Hippocampal formation (tissue), 2 donors: ENCODE measurements around the gene DUSP8.
"Not testable (repeated sequence)": the region's sequence is repeated elsewhere in the genome, so short reads cannot be mapped to it uniquely, and the experiment has no call there.

ENCODE experiments used
- DNase-seq, 2 donors: peaks; one replicate each; lab custom pipeline; 2025; lab: John Stamatoyannopoulos, UW

DUSP8 gene

DNA sequence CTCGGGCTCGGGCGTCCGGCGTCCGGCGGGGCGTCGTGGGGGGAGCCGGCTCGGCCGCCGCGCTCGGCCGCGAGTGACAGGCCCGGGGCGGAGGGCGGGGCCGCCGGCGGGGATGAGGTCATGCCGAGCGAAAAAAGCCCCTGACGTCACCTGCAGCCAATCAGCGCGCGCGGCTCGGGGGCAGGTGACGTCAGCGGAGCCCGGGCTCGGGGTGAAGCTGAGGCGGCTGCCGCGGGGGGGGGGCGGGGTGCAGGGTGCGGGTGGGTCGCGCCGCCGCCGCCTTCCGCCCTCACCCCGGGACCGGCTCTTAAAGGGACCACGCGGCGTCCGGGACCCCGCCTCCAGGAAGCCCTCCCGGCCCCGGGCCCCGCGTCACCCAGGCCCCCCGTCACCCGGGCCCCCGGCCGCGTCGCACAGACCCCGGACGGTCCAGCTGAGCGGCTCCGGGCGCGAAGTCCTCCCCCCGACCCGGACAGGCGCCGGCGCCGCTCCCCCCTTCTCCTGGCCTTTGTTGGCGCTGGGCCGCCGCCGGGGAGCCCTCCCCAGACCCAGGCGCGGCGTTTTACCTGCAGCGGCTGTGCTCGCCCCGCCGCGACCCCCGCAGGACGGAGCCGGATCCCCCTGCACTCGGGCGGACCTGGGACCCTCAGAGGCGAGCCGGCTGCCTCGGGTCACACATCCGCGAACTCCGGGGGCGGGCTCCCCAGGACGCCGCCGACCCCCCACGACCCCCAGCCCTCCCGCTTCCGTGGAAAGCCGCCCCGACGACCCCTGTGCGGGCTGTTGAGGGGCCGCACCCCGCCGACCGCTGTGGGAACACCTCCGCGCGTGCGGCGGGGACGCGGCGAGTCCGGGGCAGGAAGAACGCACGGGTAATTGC is at the start of gene DUSP8:
Gene DUSP8, minus strand, starts transcription at position 75 of the 880 bp plus-strand sequence. CDS start 6,445 bp downstream, outside the sequence.
- DNase-seq = peak; percentile 79 to 82

DNA sequence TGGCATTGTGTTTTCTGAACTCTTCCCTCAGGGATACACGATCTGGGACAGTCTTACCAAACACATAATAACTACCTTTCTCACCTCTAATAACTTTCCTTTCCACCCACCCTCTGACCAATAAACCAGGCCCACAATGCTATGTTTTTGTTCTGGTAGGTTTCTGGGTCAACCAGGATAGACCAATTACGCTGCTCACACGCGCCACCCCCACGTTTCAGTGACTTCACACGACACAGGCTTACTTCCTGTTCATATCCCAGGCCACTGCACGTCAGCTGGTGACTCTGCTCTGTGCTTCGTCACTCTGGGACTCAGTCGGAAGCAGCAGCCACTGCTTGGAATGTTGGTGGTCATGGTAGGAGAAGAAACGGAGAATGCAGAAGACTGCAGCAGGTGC is 47.4 kb upstream of the DUSP8 start:
- no peak for DNase-seq

- DNase-seq = no peak
These were observed 46.2 kb upstream of the DUSP8 start for GRCh38 chr11:1618231-1618630.

DNA sequence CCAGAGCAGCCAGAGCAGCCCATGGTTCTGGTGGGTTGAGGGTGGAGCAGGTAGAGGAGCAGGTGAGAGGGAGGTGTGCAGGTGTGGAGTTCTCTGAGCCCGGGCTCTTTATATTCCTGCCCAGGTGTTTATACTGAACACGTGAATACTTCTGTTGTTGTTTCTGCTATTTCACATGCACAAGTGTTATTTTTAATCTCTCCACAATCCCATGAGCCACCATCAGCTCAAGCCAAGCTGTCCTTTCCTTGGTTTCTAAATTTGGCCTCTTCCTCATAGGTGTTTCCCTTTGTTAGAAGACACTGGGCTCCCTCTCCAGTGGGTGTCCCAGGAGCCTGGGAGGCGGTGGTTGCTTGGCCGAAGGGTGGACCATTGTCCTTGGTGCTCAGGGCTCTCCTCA is 36.3 kb upstream of the DUSP8 start, which contains the start of gene KRTAP5-3:
Gene KRTAP5-3, minus strand, starts transcription at position 101 of the 400 bp plus-strand sequence. Its CDS starts 78 bp downstream, at position 23.
- DNase-seq = no peak

DNA sequence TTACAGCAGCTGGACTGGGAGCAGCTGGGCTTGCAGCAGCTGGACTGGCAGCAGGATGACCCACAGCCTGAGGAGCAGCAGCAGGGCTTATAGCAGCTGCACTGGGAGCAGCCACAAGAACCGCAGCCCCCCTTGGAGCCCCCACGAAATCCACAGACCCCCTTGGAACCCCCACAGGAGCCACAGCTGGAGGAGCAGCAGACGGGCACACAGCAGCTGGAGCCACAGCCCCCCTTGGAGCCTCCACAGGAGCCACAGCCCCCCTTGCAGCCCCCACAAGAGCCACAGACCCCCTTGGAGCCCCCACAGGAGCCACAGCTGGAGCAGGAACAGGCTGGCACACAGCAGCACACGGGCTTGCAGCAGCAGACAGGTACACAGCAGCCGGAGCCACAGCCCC is 35.8 kb upstream of the DUSP8 start:
- DNase-seq = not testable (repeated sequence)

DNA sequence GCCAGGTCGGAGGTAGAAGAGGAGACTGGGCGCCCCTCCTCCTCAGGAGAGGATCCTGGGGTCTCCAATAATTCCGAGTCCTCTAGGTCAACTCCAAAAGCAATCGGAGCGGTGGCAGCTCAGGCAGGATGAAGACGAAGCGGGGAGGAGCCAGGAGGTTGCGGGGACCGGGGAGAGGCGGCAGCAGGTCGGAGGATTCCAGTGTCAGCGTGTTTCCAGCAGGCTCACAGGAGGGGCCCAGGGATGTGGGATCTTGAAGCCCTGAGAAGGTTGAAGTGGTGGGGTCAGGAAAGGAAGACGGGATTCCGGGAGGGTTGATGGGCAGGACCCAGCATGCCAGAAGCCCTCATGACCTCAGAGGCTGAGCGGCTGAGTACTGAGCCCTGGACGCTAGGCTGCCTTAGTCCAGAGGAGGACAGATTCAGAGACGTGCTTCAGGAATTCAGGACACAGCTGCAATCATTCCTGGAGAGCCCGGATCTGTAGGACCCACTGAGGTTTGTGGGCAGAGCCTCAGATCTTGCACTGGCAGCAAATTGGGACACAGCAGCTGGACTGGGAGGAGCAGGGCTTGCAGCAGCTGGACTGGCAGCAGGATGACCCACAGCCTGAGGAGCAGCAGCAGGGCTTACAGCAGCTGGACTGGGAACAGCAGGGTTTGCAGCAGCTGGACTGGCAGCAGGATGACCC is 35.2 kb upstream of the DUSP8 start:
- not testable (repeated sequence) for DNase-seq

- DNase-seq = not testable (repeated sequence)
These were observed 33.9 kb upstream of the DUSP8 start for GRCh38 chr11:1605923-1606322.

- no peak for DNase-seq
These were observed 32.6 kb upstream of the DUSP8 start for GRCh38 chr11:1604711-1605110.

DNA sequence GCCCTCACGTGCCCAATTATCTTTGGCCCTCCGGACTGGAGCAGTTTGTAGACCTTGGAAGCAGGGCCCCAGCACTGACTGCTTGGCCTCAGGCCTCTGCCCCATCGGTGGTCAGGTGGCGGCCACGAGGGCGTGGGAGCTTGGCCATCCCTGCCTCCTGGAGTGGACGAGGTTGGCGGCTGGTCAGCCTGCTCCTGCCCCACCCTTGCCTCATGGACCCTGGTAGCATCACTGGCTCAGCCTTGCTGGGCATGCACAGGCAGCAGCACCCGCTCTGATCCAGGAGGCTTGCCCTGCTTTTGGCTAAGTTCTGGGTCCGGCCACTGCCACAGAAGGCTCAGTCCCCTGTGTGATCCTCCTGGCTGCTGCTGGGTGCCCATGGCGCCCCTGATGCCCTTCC is 32.1 kb upstream of the DUSP8 start:
- no peak for DNase-seq

DNA sequence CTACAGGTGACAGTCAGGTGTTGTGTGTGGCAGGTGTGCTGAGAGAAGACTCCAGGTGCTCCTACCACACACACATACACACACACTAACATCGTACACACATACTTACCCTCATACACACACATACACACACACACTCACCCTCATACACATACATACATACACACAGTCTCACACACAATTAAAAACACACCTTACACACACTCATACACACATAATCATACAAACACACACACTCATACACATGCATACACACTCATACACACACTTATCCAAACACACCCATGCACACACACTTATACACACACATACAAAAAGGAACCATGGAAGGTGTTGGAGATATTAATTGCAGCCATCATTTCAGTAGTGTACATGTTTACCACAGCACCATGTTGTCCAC is 31.6 kb upstream of the DUSP8 start:
- no peak for DNase-seq

GRCh38 chr11:1601663-1602062 is 29.6 kb upstream of the DUSP8 start:
- not testable (repeated sequence) for DNase-seq

DNA sequence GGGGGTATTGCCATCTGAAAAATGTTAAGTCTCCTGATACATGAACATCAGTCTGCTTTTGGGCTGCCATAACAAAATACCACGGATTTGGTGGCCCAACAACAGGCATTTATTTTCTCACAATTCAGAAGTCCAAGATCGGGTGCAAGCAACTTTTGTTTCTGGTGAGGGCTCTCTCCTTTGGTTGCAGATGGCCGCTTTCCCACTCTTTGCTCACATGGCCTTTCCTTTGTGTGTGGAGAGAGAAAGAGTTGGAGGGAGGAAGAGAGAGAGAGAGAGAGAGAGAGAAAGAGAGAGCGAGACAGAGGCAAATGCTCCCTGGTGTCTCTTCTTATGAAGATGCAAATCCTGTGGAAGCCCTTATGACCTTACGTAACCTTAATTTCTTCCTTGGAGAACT is 28.6 kb upstream of the DUSP8 start:
- no peak for DNase-seq

- no peak for DNase-seq
These were observed 26.7 kb upstream of the DUSP8 start for GRCh38 chr11:1598816-1599215.

DNA sequence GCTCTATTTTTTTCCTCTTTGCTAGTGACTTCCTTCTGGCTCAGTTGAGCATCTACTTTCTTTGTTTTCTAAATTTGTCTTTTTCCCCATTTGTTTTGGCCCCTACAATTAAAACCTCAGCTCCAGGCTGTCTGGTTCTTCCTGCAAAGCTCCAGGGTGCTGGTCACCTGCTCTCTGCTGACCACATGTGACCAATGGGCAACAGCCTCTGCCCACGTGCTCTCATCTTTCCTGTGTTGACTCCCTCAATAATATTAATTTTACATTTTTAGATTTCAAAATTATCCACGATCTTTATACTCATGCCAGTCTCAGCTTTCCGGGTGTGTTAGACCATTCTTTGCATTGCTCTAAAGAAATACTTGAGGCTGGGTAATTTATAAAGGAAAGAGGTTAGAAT is 26.3 kb upstream of the DUSP8 start:
- DNase-seq = not testable (repeated sequence)

DNA sequence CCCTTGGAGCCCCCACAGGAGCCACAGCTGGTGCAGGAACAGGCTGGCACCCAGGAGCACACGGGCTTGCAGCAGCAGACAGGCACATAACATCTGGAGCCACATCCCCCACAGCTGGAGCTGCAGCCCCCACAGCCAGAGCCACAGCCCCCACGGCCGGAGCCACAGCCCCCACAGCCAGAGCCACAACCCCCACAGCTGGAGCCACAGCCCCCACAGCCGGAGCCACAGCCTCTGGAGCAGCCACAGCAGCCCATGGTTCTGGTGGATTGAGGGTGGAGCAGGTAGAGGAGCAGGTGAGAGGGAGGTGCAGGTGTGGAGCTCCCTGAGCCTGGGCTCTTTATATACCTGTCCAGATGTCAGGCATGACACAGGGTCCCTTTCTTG is 25.9 kb upstream of the DUSP8 start, which contains the start of gene KRTAP5-2:
Gene KRTAP5-2, minus strand, starts transcription at position 301 of the 387 bp plus-strand sequence. Its CDS starts 44 bp downstream, at position 257.
- no peak for DNase-seq

DNA sequence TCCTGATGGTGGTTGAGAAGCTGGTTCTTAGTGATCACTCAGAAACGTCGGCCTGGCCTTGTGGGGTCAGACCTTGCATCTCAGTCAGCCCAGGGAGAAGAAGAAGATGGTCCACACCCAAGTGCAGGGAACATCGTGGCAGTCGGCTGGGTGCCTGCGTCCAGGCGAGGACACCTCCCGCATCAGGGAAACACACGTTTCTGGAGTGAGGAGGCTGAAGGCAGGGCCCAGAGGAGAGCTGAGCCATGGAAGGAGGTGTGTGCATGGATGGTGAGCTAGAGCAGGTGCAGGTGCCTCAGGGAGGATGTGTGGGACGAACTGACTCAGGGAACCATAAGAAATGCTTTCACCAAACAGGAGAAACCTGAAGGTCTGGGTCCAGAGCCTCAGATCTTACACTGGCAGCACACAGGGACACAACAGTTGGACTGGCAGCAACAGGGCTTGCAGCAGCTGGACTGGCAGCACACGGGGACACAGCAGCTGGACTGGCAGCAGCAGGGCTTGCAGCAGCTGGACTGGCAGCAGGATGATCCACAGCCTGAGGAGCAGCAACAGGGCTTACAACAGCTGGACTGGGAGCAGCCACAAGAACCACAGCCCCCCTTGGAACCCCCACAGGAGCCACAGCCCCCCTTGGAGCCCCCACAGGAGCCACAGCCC is 25.4 kb upstream of the DUSP8 start:
- DNase-seq = no peak

- DNase-seq = not testable (repeated sequence)
These were observed 24.6 kb upstream of the DUSP8 start for GRCh38 chr11:1596576-1597121.

DNA sequence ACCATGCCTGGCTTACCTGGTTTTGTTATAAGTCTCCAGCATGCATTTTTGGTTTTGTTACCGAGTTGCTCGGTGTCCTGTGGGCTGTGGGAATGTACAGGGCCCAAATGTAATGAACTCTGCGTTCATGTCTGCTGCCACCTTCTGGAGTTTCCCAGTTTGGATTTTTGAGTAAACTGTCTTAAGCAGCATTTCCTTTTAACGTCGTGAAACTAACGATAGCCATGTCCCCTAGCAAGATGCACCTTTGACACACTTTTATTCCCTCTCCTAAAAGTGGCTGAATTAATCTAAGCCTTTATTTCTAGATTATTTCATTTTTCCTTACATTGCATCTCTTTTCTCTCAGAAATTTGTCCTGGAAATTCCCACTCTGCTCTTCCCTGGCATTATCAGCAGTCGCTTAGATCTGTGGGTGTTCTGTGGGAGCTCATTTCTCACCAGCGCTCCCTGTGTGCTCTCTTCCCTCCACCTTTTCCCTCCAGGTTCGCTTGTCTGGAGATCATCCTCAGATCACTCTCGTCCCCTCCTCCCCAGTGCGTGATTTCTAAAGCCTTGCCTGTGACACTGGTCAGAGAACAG is 24.0 kb upstream of the DUSP8 start:
- not testable (repeated sequence) for DNase-seq

GRCh38 chr11:1592628-1593027 is 20.6 kb upstream of the DUSP8 start:
- no peak for DNase-seq

DNA sequence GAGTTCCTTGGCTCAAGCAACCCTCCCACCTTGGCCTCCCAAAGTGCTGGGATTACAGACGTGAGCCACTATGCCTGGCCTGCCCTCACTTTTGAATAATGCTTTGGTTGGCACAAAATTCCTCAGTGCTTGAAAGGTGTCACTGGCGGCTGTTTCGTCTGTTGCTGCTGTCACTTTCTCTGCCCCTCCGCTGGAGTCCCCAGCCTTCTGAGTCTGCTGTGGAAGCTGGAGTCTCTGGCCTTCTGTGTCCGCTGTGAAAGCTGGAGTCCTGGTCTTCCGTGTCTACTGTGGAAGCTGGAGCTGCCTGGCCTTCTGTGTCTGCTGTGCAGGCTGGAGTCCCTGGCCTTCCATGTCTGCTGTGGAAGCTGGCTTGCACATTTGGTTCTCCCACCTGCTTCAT is 17.9 kb upstream of the DUSP8 start:
- no peak for DNase-seq

GRCh38 chr11:1589191-1589963 is 17.3 kb upstream of the DUSP8 start:
- not testable (repeated sequence) for DNase-seq
